Loucy (cell line): Measurements from ENCODE around the gene AFG3L2.
A peak's percentile ranks its signal among the peaks of the same experiment; 100 is the strongest.

Experiments used
- EZH2phosphoT487 ChIP-seq: fragments of 200-600 bp; IDR thresholded peaks from 2 replicates; pipeline ENCODE4 v1.6.1; 2018; ENCODE audit warnings: antibody characterized with exemption, mild to moderate bottlenecking, moderate library complexity, borderline replicate concordance
- TF ChIP-seq, protein P1 (sequence below): fragments of 200-600 bp; sonication (generic); conservative IDR thresholded peaks from 2 replicates; pipeline ENCODE4 v1.5.1; 2014; ENCODE audit warnings: mild to moderate bottlenecking, antibody characterized with exemption, low read length

DNA sequence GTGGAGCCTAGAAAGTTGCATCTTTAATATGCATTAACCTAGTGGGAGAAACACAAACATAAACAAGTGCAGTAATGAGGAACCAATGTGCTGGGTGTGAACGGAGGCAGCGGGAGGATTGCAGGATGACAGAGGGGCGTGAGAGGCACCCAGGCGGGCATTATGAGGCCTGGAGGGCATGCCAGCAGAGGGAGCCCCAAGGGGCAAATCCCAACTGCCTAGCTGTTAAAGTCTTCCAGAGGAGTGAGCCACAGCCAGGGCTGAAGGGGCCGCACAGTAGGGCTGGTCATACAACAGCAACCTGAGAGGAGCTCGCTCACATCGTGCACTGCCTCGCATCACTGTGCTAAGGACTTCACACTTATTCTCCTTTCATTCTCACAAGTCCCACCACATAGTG lies 17.4 kb upstream of the AFG3L2 start:
- TF ChIP-seq, protein P1, sequence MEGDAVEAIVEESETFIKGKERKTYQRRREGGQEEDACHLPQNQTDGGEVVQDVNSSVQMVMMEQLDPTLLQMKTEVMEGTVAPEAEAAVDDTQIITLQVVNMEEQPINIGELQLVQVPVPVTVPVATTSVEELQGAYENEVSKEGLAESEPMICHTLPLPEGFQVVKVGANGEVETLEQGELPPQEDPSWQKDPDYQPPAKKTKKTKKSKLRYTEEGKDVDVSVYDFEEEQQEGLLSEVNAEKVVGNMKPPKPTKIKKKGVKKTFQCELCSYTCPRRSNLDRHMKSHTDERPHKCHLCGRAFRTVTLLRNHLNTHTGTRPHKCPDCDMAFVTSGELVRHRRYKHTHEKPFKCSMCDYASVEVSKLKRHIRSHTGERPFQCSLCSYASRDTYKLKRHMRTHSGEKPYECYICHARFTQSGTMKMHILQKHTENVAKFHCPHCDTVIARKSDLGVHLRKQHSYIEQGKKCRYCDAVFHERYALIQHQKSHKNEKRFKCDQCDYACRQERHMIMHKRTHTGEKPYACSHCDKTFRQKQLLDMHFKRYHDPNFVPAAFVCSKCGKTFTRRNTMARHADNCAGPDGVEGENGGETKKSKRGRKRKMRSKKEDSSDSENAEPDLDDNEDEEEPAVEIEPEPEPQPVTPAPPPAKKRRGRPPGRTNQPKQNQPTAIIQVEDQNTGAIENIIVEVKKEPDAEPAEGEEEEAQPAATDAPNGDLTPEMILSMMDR: peak; percentile 63
- no peak for TF ChIP-seq EZH2phosphoT487
